AG10803 (cell line): ENCODE data around the gene GNLY.
A peak's percentile ranks its signal among the peaks of the same experiment; 100 is the strongest.

ENCODE experiments used
- DNase-seq: peaks from one replicate; pipeline ENCODE4 v3.0.0; 2010; ENCODE audit warnings: low read depth
- H3K4me3 ChIP-seq: 2 replicates; pipeline ENCODE4 v1.5.1; 2011; ENCODE audit warnings: mild to moderate bottlenecking, low read length, control low read depth
- CTCF ChIP-seq: conservative IDR thresholded peaks from 2 replicates; pipeline ENCODE4 v1.5.1; 2011; ENCODE audit warnings: mild to moderate bottlenecking, low read length, control low read depth, inconsistent platforms

GNLY gene

DNA sequence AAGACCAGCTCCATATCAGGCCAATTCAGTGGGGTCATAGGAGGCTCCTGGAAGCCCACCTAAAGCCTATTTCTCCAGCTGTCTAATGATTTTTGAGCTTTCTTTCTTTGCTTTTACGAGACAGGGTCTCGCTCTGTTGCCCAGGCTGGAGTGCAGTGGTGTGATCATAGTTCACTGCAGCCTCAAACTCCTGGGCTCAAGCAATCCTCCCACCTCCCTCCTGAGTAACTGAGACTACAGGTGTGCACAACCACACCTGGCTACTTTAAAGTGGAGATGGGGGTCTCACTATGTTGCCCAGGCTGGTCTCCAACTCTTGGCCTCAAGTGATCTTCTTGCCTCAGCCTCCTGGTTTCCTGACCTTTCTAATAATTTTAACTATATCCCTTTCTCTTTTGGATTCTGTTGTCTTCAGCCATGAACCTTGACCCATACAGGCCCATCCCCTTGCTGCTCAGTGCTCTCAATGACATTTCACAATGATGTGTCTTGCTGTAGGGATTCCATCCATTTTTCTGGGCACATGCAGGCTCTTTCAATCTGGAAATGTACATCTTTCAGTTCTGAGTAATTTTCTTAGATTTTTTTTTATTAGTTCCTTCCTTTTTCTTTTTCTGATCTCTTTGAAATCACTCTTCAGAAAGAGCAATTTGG is 29.7 kb downstream of the GNLY start:
- no peak overlapping the region for H3K4me3 ChIP-seq
- TF ChIP-seq CTCF: no peak
- DNase-seq: peak; percentile 77

- no peak for TF ChIP-seq CTCF
- no peak for DNase-seq
- H3K4me3 ChIP-seq: no peak overlapping the region
These were observed 30.6 kb downstream of the GNLY start for GRCh38 chr2:85724731-85725181.

DNA sequence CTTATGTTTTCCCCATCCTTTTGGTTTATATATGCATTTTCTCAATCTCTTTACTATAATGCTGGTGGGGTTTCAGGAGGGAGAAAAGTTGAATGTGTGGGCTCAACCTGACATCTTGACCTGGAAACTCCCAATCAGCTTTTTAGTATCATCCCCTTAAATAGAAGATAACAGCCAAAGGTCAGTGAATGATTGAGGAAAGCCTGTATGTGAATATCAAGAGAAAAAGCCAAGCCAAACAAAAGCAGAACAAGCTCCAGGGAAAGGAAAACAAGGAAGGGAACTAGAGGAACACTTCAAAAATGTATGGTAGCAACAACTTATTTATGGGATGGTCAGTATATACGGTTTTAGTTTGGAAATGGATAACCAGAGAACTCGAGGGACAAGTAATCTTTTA is 31.3 kb downstream of the GNLY start:
- no peak for DNase-seq

GRCh38 chr2:85727798-85728197 is 33.6 kb downstream of the GNLY start:
- TF ChIP-seq CTCF: no peak
- DNase-seq: no peak
- no peak overlapping the region for H3K4me3 ChIP-seq

More for the DNA sequence above, 31.3 kb downstream of the GNLY start:
- no peak for TF ChIP-seq CTCF
- H3K4me3 ChIP-seq: no peak overlapping the region

GRCh38 chr2:85728342-85728741 is 34.2 kb downstream of the GNLY start:
- H3K4me3 ChIP-seq: no peak overlapping the region
- no peak for TF ChIP-seq CTCF
- no peak for DNase-seq

DNA sequence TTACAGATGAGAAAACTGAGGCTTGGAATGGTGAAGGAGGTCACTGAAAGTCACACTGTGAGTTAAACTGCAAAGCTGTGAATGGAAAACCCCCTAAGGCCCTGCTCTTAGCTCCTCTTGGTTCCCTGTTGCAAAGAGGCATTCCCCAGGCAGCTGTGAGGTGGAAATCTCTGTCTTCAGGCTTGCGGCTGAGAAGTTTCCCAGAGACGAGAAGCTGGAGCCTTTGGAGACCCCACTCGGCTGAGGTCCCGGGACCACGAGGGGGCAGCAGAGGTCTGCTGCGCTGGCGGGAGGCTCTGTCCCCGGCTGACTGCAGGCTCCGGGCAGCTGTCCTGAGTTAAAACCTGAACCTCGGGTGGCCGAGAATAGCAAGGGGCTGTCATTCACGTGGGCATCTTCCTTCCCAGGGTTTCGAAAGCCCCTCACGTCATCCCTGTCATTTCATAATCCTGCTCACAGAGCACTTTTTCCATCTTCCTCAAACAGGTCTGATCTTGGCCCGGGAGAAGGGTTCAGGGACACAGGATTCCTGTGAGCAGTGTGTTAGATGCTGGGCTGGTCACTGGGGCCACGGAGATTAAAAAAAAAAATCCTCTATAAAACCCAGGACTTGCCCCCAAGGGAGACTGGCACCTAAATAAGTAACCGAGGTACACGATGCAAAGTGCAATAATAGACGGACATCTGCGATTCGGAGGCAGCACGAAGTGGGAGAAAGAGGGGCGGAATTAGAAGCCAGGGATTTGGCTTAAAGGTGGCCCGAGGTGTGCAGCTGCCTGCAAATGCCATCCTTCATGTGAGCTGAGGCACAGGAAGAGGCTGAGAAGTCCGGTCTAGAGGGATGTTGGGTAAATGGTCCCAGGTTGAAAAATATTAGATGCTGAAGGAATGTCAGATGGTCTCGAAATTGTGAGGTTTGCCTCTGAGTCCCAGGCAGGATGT is 35.0 kb downstream of the GNLY start:
- no peak overlapping the region for H3K4me3 ChIP-seq
- DNase-seq: peak; percentile 78
- TF ChIP-seq CTCF: peak; percentile 96
